Upper lobe of left lung (tissue), 4 donors: ENCODE data around the gene CLASP1.

Experiments
- POLR2AphosphoS5 ChIP-seq, 2 donors: sonication (generic); formaldehyde crosslinking; IDR thresholded peaks; one replicate each; pipeline ENCODE4 v1.5.1; 2017; ENCODE audit warnings: antibody characterized with exemption in 2 of 2
- TF ChIP-seq, protein P1 (sequence below), 6 experiments: fragments of 450-650 bp in 4 of 6; fragments of 200-600 bp in 2 of 6; sonication (generic) in 2 of 6; IDR thresholded peaks; one replicate each; pipeline ENCODE4 v1.5.1; 2016 to 2019; ENCODE audit warnings: antibody characterized with exemption in 6 of 6

DNA sequence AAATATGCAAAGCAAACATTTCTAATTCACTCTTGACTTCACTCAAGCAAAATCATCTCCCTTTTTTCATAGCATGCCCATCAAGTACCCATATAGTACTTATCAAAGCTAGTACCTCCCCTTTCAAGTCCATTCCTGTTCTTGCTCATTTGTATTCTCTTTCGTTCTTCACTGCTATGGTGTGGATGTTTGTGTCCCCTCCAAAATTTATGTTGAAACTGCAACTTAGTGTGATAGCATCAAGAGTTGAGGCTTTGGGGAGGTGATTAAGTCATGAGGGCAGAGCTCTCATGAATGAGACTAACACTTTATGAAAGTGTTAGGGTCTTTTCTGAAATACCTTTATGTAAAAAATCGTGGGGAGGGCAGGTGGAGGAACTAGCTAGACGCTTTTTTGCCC is 65.7 kb downstream of the CLASP1 start:
- TF ChIP-seq, protein P1, sequence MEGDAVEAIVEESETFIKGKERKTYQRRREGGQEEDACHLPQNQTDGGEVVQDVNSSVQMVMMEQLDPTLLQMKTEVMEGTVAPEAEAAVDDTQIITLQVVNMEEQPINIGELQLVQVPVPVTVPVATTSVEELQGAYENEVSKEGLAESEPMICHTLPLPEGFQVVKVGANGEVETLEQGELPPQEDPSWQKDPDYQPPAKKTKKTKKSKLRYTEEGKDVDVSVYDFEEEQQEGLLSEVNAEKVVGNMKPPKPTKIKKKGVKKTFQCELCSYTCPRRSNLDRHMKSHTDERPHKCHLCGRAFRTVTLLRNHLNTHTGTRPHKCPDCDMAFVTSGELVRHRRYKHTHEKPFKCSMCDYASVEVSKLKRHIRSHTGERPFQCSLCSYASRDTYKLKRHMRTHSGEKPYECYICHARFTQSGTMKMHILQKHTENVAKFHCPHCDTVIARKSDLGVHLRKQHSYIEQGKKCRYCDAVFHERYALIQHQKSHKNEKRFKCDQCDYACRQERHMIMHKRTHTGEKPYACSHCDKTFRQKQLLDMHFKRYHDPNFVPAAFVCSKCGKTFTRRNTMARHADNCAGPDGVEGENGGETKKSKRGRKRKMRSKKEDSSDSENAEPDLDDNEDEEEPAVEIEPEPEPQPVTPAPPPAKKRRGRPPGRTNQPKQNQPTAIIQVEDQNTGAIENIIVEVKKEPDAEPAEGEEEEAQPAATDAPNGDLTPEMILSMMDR (IDR thresholded peaks at IDR 0.05): no peak
- TF ChIP-seq POLR2AphosphoS5 (IDR thresholded peaks at IDR 0.05): no peak
